ENCODE measurements around the gene HOXC11.

HOXC11 gene

GRCh38 chr12:53935383-53936341 lies 37.3 kb upstream of the HOXC11 start:
- Histone ChIP-seq H3K27me3 (replicated peaks; ENCODE audit: control insufficient read depth, insufficient read depth, low read length, poor library complexity, severe bottlenecking) (peaks cover 88% of the 10 kb centered on the region), H3K36me3 (ENCODE audit: control insufficient read depth, insufficient read depth, low read length) (no peaks in the 10 kb centered on the region), H3K4me1 (ENCODE audit: control insufficient read depth, insufficient read depth, low read length, poor library complexity, severe bottlenecking) (peaks cover 6% of the 10 kb centered on the region), H3K4me3 (ENCODE audit: insufficient read depth, low read depth, low read length, poor library complexity, severe bottlenecking) (no peak overlapping the region), H3K27ac (ENCODE audit: insufficient read depth, low read length, poor library complexity, severe bottlenecking) (no peak overlapping the region), H3K9me3 (ENCODE audit: control insufficient read depth, low read length) (no peaks in the 10 kb centered on the region)
- DNase-seq: no peak

GRCh38 chr12:53937099-53937498 lies 35.8 kb upstream of the HOXC11 start:
- peaks cover 83% of the 10 kb centered on the region for H3K27me3 ChIP-seq (replicated peaks; ENCODE audit: control insufficient read depth, insufficient read depth, low read length, poor library complexity, severe bottlenecking)
- no peak for DNase-seq
- no peaks in the 10 kb centered on the region for H3K9me3 ChIP-seq (ENCODE audit: control insufficient read depth, low read length)
- H3K36me3 ChIP-seq (ENCODE audit: control insufficient read depth, insufficient read depth, low read length): no peaks in the 10 kb centered on the region
- no peak overlapping the region for H3K27ac ChIP-seq (ENCODE audit: insufficient read depth, low read length, poor library complexity, severe bottlenecking)
- peaks cover 6% of the 10 kb centered on the region for H3K4me1 ChIP-seq (ENCODE audit: control insufficient read depth, insufficient read depth, low read length, poor library complexity, severe bottlenecking)
- no peak overlapping the region for H3K4me3 ChIP-seq (ENCODE audit: insufficient read depth, low read depth, low read length, poor library complexity, severe bottlenecking)

GRCh38 chr12:53937596-53938325 lies 35.2 kb upstream of the HOXC11 start:
- H3K4me3 ChIP-seq (ENCODE audit: insufficient read depth, low read depth, low read length, poor library complexity, severe bottlenecking): no peak overlapping the region
- H3K27ac ChIP-seq (ENCODE audit: insufficient read depth, low read length, poor library complexity, severe bottlenecking): no peak overlapping the region
- H3K9me3 ChIP-seq (ENCODE audit: control insufficient read depth, low read length): no peaks in the 10 kb centered on the region
- DNase-seq: no peak
- peaks cover 6% of the 10 kb centered on the region for H3K4me1 ChIP-seq (ENCODE audit: control insufficient read depth, insufficient read depth, low read length, poor library complexity, severe bottlenecking)
- H3K36me3 ChIP-seq (ENCODE audit: control insufficient read depth, insufficient read depth, low read length): no peaks in the 10 kb centered on the region
- H3K27me3 ChIP-seq (replicated peaks; ENCODE audit: control insufficient read depth, insufficient read depth, low read length, poor library complexity, severe bottlenecking): peaks cover 81% of the 10 kb centered on the region

- Histone ChIP-seq H3K9me3 (ENCODE audit: control insufficient read depth, low read length) (no peaks in the 10 kb centered on the region), H3K36me3 (ENCODE audit: control insufficient read depth, insufficient read depth, low read length) (no peaks in the 10 kb centered on the region), H3K4me3 (ENCODE audit: insufficient read depth, low read depth, low read length, poor library complexity, severe bottlenecking) (no peak within 1 kb of the TSS), H3K27me3 (replicated peaks; ENCODE audit: control insufficient read depth, insufficient read depth, low read length, poor library complexity, severe bottlenecking) (peaks cover 81% of the 10 kb centered on the region), H3K27ac (ENCODE audit: insufficient read depth, low read length, poor library complexity, severe bottlenecking) (no peak within 1 kb of the TSS), H3K4me1 (ENCODE audit: control insufficient read depth, insufficient read depth, low read length, poor library complexity, severe bottlenecking) (peaks cover 6% of the 10 kb centered on the region)
- no peak for DNase-seq
Measured at GRCh38 chr12:53938326-53939140, 34.4 kb upstream of the HOXC11 start, which contains the start of gene HOXC13. Gene HOXC13 (plus strand): TSS chr12:53938831. CDS start chr12:53938907, 76 bp downstream.

GRCh38 chr12:53939141-53940108 lies 33.5 kb upstream of the HOXC11 start:
- Histone ChIP-seq H3K9me3 (ENCODE audit: control insufficient read depth, low read length) (no peaks in the 10 kb centered on the region), H3K27ac (ENCODE audit: insufficient read depth, low read length, poor library complexity, severe bottlenecking) (no peak overlapping the region), H3K4me1 (ENCODE audit: control insufficient read depth, insufficient read depth, low read length, poor library complexity, severe bottlenecking) (peaks cover 6% of the 10 kb centered on the region), H3K36me3 (ENCODE audit: control insufficient read depth, insufficient read depth, low read length) (no peaks in the 10 kb centered on the region), H3K27me3 (replicated peaks; ENCODE audit: control insufficient read depth, insufficient read depth, low read length, poor library complexity, severe bottlenecking) (peaks cover 81% of the 10 kb centered on the region), H3K4me3 (ENCODE audit: insufficient read depth, low read depth, low read length, poor library complexity, severe bottlenecking) (no peak overlapping the region)
- DNase-seq: no peak

GRCh38 chr12:53940443-53941014 lies 32.4 kb upstream of the HOXC11 start:
- H3K4me3 ChIP-seq (ENCODE audit: insufficient read depth, low read depth, low read length, poor library complexity, severe bottlenecking): no peak overlapping the region
- H3K4me1 ChIP-seq (ENCODE audit: control insufficient read depth, insufficient read depth, low read length, poor library complexity, severe bottlenecking): peaks cover 5% of the 10 kb centered on the region
- DNase-seq: no peak
- H3K27ac ChIP-seq (ENCODE audit: insufficient read depth, low read length, poor library complexity, severe bottlenecking): no peak overlapping the region
- H3K27me3 ChIP-seq (replicated peaks; ENCODE audit: control insufficient read depth, insufficient read depth, low read length, poor library complexity, severe bottlenecking): peaks cover 81% of the 10 kb centered on the region
- H3K9me3 ChIP-seq (ENCODE audit: control insufficient read depth, low read length): no peaks in the 10 kb centered on the region
- no peaks in the 10 kb centered on the region for H3K36me3 ChIP-seq (ENCODE audit: control insufficient read depth, insufficient read depth, low read length)

- H3K4me1 ChIP-seq (ENCODE audit: control insufficient read depth, insufficient read depth, low read length, poor library complexity, severe bottlenecking): no peaks in the 10 kb centered on the region
- DNase-seq: no peak
- no peaks in the 10 kb centered on the region for H3K9me3 ChIP-seq (ENCODE audit: control insufficient read depth, low read length)
- H3K27me3 ChIP-seq (replicated peaks; ENCODE audit: control insufficient read depth, insufficient read depth, low read length, poor library complexity, severe bottlenecking): peaks cover 82% of the 10 kb centered on the region
- H3K4me3 ChIP-seq (ENCODE audit: insufficient read depth, low read depth, low read length, poor library complexity, severe bottlenecking): no peak overlapping the region
- no peak overlapping the region for H3K27ac ChIP-seq (ENCODE audit: insufficient read depth, low read length, poor library complexity, severe bottlenecking)
- H3K36me3 ChIP-seq (ENCODE audit: control insufficient read depth, insufficient read depth, low read length): no peaks in the 10 kb centered on the region
Measured at GRCh38 chr12:53941187-53941586, 31.7 kb upstream of the HOXC11 start.

- Histone ChIP-seq H3K4me1 (ENCODE audit: control insufficient read depth, insufficient read depth, low read length, poor library complexity, severe bottlenecking) (no peaks in the 10 kb centered on the region), H3K27me3 (replicated peaks; ENCODE audit: control insufficient read depth, insufficient read depth, low read length, poor library complexity, severe bottlenecking) (peaks cover 82% of the 10 kb centered on the region), H3K4me3 (ENCODE audit: insufficient read depth, low read depth, low read length, poor library complexity, severe bottlenecking) (no peak overlapping the region), H3K9me3 (ENCODE audit: control insufficient read depth, low read length) (no peaks in the 10 kb centered on the region), H3K27ac (ENCODE audit: insufficient read depth, low read length, poor library complexity, severe bottlenecking) (no peak overlapping the region), H3K36me3 (ENCODE audit: control insufficient read depth, insufficient read depth, low read length) (no peaks in the 10 kb centered on the region)
- DNase-seq: no peak
Measured at GRCh38 chr12:53941750-53942149, 31.2 kb upstream of the HOXC11 start.

Data from effector memory CD4-positive, alpha-beta T cell (primary cell).